HepG2 (cell line): Measurements from ENCODE around the gene NTSR2. TPM values are rescaled to one million over a fixed set of nuclear protein-coding genes. Genes with fewer than 3 reads are reported as not detected.

Experiments used
- ATAC-seq: fragments of 200-7000 bp; cut with Tn5 transposase; 3 replicates; pipeline ENCODE4 v1.9.1; 2020; ENCODE audit warnings: mild to moderate bottlenecking, moderate library complexity
- BruUV-seq: library from RNA; stranded (reverse); fragments of 400-500 nt; replicated peaks from 2 replicates; lab custom pipeline; 2021; lab: Mats Ljungman, UMichigan
- CTCF ChIA-PET: fragments of 300-600 bp; formaldehyde crosslinking; extraction: SDS; loops from one replicate; lab custom pipeline; 2021; ENCODE audit warnings: low total read pairs, inconsistent platforms, low intra/inter-chr PET ratio; lab: Yijun Ruan, JAX
- POLR2A ChIA-PET: fragments of 350-600 bp; sonication (Branson Sonifier 250); formaldehyde crosslinking; loops from one replicate; lab custom pipeline; 2020; ENCODE audit warnings: antibody characterized with exemption, inconsistent platforms; lab: Yijun Ruan, JAX
- DNase-seq: peaks from one replicate; pipeline ENCODE4 v3.0.0-alpha.2; 2015; ENCODE audit warnings: low spot score
- FAIRE-seq: peaks from 3 replicates; lab custom pipeline; 2011; peaks lifted over from hg19 to GRCh38; lab: Jason Lieb, UNC
- H2AFZ ChIP-seq: one replicate; pipeline ENCODE4 v1.6.1; 2011; ENCODE audit warnings: low read length, inconsistent platforms
- H3K27ac ChIP-seq: fragments of 300-600 bp; 3 replicates; pipeline ENCODE4 v1.8.0; 2011; ENCODE audit warnings: mixed run types, mild to moderate bottlenecking, mixed read lengths, low read length, inconsistent platforms; ENCODE audit not compliant: insufficient read depth; ENCODE audit errors: extremely low read length
- H3K27me3 ChIP-seq, 2 experiments: fragments of 200-600 bp in 1 of 2; 2 replicates in 1 of 2; 3 replicates in 1 of 2; pipeline versions ENCODE4 v1.6.0 to v1.8.0; 2011; ENCODE audit warnings: low read length in 2 of 2, mild to moderate bottlenecking in 2 of 2, moderate library complexity in 2 of 2, inconsistent platforms in 1 of 2; ENCODE audit not compliant: insufficient read depth in 2 of 2, control insufficient read depth in 1 of 2
- H3K36me3 ChIP-seq, 2 experiments: fragments of 200-600 bp in 1 of 2; replicated peaks in 1 of 2; 2 replicates in 1 of 2; 3 replicates in 1 of 2; pipeline versions ENCODE4 v1.5.1 to v1.8.0; 2011; ENCODE audit warnings: low read length in 2 of 2, inconsistent platforms in 1 of 2; ENCODE audit not compliant: insufficient read depth in 2 of 2, control insufficient read depth in 1 of 2
- H3K4me1 ChIP-seq: 2 replicates; pipeline ENCODE4 v1.5.1; 2012; ENCODE audit warnings: low read length, inconsistent platforms; ENCODE audit not compliant: insufficient read depth
- H3K4me2 ChIP-seq: 2 replicates; pipeline ENCODE4 v1.6.0; 2011; ENCODE audit warnings: low read depth, low read length, inconsistent platforms
- H3K4me3 ChIP-seq, 3 experiments: fragments of 200-600 bp in 1 of 3; sonication (generic), shearing (Covaris generic) in 1 of 3; replicated peaks in 1 of 3; 2 replicates each; pipeline ENCODE4 v1.5.1; 2011 to 2016; ENCODE audit warnings: low read length in 3 of 3, inconsistent platforms in 2 of 3, low read depth in 2 of 3, mild to moderate bottlenecking in 2 of 3, control low read depth in 1 of 3, mixed read lengths in 1 of 3; ENCODE audit not compliant: insufficient read depth in 1 of 3
- H3K79me2 ChIP-seq: one replicate; pipeline ENCODE4 v1.6.1; 2011; ENCODE audit warnings: low read length, inconsistent platforms; ENCODE audit not compliant: insufficient read depth
- H3K9ac ChIP-seq: 2 replicates; pipeline ENCODE4 v1.6.0; 2011; ENCODE audit warnings: mild to moderate bottlenecking, low read depth, low read length, inconsistent platforms; ENCODE audit not compliant: insufficient read depth
- H3K9me3 ChIP-seq: 2 replicates; pipeline ENCODE4 v1.5.1; 2012; ENCODE audit warnings: mild to moderate bottlenecking, low read length
- H4K20me1 ChIP-seq: 2 replicates; pipeline ENCODE4 v1.6.0; 2011; ENCODE audit warnings: inconsistent platforms, mild to moderate bottlenecking, low read length, moderate library complexity; ENCODE audit not compliant: insufficient read depth
- AGO1 ChIP-seq: fragments of 200-400 bp; formaldehyde crosslinking; IDR thresholded peaks from 2 replicates; pipeline ENCODE4 v1.6.1; 2017; ENCODE audit warnings: mild to moderate bottlenecking, low read depth, low read length, moderate library complexity; ENCODE audit not compliant: poor library complexity, severe bottlenecking
- KLF9 ChIP-seq: IDR thresholded peaks from 2 replicates; pipeline ENCODE4 v1.6.1; 2016; ENCODE audit warnings: low read depth
- MIXL1 ChIP-seq: IDR thresholded peaks from 2 replicates; pipeline ENCODE4 v1.6.1; 2016
- TP53 ChIP-seq: sonication (generic); formaldehyde crosslinking; conservative IDR thresholded peaks from 2 replicates; pipeline ENCODE4 v1.4.0; 2020; ENCODE audit warnings: missing genetic modification reagents
- WGBS: methylation state at CpG from one replicate; pipeline ENCODE4 v1.1.6; 2017; ENCODE audit warnings: low lambda C conversion rate; 5-methylcytosine and 5-hydroxymethylcytosine counted together
- in situ Hi-C: cut with HindIII; loops from 2 replicates; pipeline ENCODE4 v1.10.0; 2017; ENCODE audit warnings: low pct_unique_long_range_greater_than_20kb; ENCODE audit not compliant: extremely low pct_ligation_motif_present
- intact Hi-C: fragments of 100-400 bp; cut with micrococcal nuclease; formaldehyde crosslinking; loops from one replicate; pipeline ENCODE4 v1.10.0; 2022; ENCODE audit not compliant: unreplicated experiment
- polyA plus RNA-seq, 8 experiments: library from polyadenylated mRNA; depleted of rRNA in 3 of 8; stranded (reverse) in 7 of 8; unstranded in 1 of 8; fragments of >200 nt; fragmentation: Illumina TruSeq in 4 of 8; extraction: Trizol in 4 of 8; gene quantifications; 2 replicates each; pipeline versions ENCODE4 v1.2.1 to v1.2.3, GENCODE V29; 2011 to 2016; ENCODE audit warnings: low read depth in 4 of 8, missing spikeins in 1 of 8, mixed read lengths in 1 of 8; ENCODE audit not compliant: insufficient read depth in 1 of 8
- total RNA-seq, 5 experiments: library from RNA; depleted of rRNA; stranded (reverse); fragments of >200 nt; fragmentation: Illumina TruSeq; extraction: Trizol; gene quantifications; 2 replicates each; pipeline ENCODE4 v1.2.3, GENCODE V29; 2016; ENCODE audit warnings: low read depth in 1 of 5
- TF ChIP-seq, protein P1 (sequence below): sonication (generic); formaldehyde crosslinking; IDR thresholded peaks from 2 replicates; pipeline ENCODE4 v1.5.0; 2020; ENCODE audit warnings: mild to moderate bottlenecking, missing genetic modification reagents, borderline replicate concordance

NTSR2 gene
- total and polyA plus RNA-seq, 2 of the 13 experiments (the other 11 are each of a cell fraction or from before 2014, with no cell fraction given) = not detected

GRCh38 chr2:11701206-11701605 lies 31.2 kb upstream of the NTSR2 start:
- Histone ChIP-seq H2AFZ (no peak overlapping the region), H3K9ac (no peak overlapping the region), H4K20me1 (no peaks in the 10 kb centered on the region), H3K27me3 (peaks cover 5 to 14% of the 10 kb centered on the region in 2 experiments; a peak in 3 of 5 replicates), H3K36me3 (no peaks in the 10 kb centered on the region), H3K4me2 (no peak overlapping the region), H3K4me1 (peaks cover 54% of the 10 kb centered on the region), H3K4me3 (no peak overlapping the region), H3K9me3 (no peaks in the 10 kb centered on the region), H3K27ac (no peak overlapping the region), H3K79me2 (no peaks in the 10 kb centered on the region)
- in situ Hi-C loops (no loop called here), intact Hi-C loops (no loop called here)
- DNase-seq (no peak), ATAC-seq (no peak), FAIRE-seq (no peak)
- TF ChIP-seq AGO1 = no peak
- no peak for TF ChIP-seq KLF9 (CRISPR knock-in tag)
- TF ChIP-seq TP53 (CRISPR knock-in tag) = no peak
- no peak for TF ChIP-seq MIXL1 (CRISPR knock-in tag)
- TF ChIP-seq, protein P1, sequence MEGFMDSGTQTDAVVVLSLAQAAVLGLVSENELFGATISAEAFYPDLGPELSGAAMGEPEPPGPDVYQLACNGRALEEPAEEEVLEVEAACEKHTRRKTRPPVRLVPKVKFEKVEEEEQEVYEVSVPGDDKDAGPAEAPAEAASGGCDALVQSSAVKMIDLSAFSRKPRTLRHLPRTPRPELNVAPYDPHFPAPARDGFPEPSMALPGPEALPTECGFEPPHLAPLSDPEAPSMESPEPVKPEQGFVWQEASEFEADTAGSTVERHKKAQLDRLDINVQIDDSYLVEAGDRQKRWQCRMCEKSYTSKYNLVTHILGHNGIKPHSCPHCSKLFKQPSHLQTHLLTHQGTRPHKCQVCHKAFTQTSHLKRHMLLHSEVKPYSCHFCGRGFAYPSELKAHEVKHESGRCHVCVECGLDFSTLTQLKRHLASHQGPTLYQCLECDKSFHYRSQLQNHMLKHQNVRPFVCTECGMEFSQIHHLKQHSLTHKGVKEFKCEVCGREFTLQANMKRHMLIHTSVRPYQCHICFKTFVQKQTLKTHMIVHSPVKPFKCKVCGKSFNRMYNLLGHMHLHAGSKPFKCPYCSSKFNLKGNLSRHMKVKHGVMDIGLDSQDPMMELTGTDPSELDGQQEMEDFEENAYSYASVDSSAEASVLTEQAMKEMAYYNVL (CRISPR knock-in tag) = no peak
- BruUV-seq = no TSS peak
- POLR2A ChIA-PET = no interaction called here
- WGBS = 21% methylated on average over 5 of the region's 5 CpGs
- CTCF ChIA-PET = no interaction called here
